Hippocampal formation (tissue), 2 donors: ENCODE measurements around the gene ZBED5.
"Not testable (repeated sequence)": the region's sequence is repeated elsewhere in the genome, so short reads cannot be mapped to it uniquely, and the experiment has no call there.

Experiments used
- DNase-seq, 2 donors: peaks; one replicate each; lab custom pipeline; 2025; lab: John Stamatoyannopoulos, UW

The ZBED5 gene

GRCh38 chr11:10838083-10838482 lies 19.8 kb downstream of the ZBED5 start:
- DNase-seq: no peak

GRCh38 chr11:10836884-10837283 lies 21.0 kb downstream of the ZBED5 start:
- DNase-seq: not testable (repeated sequence)

- no peak for DNase-seq
Observed at GRCh38 chr11:10829139-10829538, 28.7 kb downstream of the ZBED5 start.

- no peak for DNase-seq
Observed at GRCh38 chr11:10828402-10828801, 29.5 kb downstream of the ZBED5 start.

GRCh38 chr11:10824888-10825287 lies 33.0 kb downstream of the ZBED5 start:
- DNase-seq: no peak

- no peak for DNase-seq
Observed at GRCh38 chr11:10823152-10823579, 34.7 kb downstream of the ZBED5 start.

GRCh38 chr11:10822491-10822890 lies 35.4 kb downstream of the ZBED5 start:
- not testable (repeated sequence) for DNase-seq

- DNase-seq: no peak
Observed at GRCh38 chr11:10818594-10818993, 39.3 kb downstream of the ZBED5 start.

- DNase-seq: no peak
Observed at GRCh38 chr11:10813945-10814344, 43.9 kb downstream of the ZBED5 start.

- peak in 1 of 2 donors; percentile 34 for DNase-seq
Observed at GRCh38 chr11:10809373-10810160, 48.3 kb downstream of the ZBED5 start.

GRCh38 chr11:10808553-10809372 lies 49.1 kb downstream of the ZBED5 start, which contains the start of gene EIF4G2:
Gene EIF4G2 (minus strand): TSS chr11:10808926.
- DNase-seq: peak; percentile 99

GRCh38 chr11:10808235-10808552 lies 49.7 kb downstream of the ZBED5 start:
- DNase-seq: no peak

- DNase-seq: peak; percentile 19 to 68
Observed at GRCh38 chr11:10807493-10808234, 50.2 kb downstream of the ZBED5 start.

GRCh38 chr11:10806206-10806605 lies 51.6 kb downstream of the ZBED5 start:
- DNase-seq: no peak

- DNase-seq: no peak
Observed at GRCh38 chr11:10805741-10806140, 52.1 kb downstream of the ZBED5 start.

GRCh38 chr11:10803676-10804075 lies 54.2 kb downstream of the ZBED5 start:
- DNase-seq: no peak
